ENCODE results near the gene NTHL1. TPM values are rescaled to one million over a fixed set of nuclear protein-coding genes. Genes with fewer than 3 reads are reported as not detected.

NTHL1 gene
- total RNA-seq, 4 donors from 2014 or later = 6.5 to 21.7 (median 12.0) TPM

DNA sequence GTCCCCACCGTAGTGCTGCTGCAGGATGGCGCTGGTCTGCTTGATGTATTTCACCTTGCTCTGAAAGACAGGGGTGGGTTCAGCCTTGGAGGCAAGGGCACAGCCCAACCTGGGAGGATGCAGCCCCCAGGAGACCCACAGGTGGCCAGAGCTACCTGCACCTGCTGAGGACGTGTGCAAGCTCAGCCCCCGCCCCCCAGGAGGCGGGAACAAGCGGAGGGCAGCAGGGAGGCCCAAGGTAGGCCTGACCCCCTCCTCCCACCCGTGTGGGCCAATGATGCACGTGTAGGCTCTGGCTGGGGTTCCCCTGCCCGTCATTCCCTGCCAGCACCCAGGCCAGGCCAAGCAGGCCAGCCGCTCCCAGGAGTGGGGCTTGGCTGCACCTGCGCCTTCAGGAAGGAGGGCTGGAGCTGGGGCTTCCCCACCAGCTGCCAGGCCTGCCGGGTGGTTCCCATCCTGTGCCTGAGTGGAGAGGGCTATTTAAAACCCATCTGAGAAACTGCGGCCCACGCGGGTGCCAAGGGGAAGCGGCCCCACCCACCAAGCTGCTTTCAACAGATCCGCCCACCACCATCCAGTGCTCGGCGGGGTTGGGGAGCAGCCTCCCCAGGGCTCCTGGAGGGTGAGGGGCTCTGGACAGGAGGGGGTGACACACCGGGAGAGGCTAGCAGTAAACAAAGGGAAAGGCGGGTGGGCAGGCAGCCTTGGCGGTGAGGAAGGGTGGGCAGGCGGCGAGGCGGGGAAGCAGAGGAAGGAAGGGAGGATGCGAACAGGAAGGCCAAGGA, 3.8 kb downstream of the NTHL1 start:
- TF ChIP-seq, protein P1, sequence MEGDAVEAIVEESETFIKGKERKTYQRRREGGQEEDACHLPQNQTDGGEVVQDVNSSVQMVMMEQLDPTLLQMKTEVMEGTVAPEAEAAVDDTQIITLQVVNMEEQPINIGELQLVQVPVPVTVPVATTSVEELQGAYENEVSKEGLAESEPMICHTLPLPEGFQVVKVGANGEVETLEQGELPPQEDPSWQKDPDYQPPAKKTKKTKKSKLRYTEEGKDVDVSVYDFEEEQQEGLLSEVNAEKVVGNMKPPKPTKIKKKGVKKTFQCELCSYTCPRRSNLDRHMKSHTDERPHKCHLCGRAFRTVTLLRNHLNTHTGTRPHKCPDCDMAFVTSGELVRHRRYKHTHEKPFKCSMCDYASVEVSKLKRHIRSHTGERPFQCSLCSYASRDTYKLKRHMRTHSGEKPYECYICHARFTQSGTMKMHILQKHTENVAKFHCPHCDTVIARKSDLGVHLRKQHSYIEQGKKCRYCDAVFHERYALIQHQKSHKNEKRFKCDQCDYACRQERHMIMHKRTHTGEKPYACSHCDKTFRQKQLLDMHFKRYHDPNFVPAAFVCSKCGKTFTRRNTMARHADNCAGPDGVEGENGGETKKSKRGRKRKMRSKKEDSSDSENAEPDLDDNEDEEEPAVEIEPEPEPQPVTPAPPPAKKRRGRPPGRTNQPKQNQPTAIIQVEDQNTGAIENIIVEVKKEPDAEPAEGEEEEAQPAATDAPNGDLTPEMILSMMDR (IDR thresholded peaks at IDR 0.05; ENCODE audit: low read depth) = no peak

DNA sequence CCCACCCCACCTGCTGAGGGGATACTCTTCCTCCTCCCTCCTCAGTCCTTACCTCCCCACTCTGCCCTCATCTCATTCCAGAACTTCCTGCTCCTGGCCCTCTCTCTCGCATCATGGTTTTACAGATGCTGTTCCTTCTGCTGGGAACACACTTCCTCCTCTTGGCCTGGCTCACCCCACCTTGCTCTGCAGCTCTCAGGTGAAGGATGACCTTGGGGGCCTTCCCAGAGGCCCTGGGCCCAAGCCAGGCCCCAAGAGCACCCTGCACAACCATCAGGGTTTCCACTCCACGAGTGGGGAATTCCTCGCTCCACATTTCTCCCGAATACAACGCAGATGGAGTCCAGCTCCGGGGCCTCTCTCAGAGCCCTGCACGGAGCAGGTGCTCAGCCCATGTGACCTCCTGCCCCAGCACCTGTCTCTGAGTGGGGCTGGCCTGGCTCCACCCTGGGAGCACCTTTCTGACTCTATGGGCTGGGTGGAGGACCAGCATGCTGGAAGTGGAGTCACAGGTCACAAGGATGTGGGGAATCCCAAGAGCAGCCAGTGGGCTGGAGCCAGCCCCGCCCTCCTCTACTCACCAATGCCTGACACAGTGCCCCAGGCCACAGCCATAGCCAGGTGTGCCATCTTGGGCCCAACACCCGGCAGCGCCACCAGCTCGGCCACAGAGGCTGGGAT, 4.5 kb downstream of the NTHL1 start:
- TF ChIP-seq, protein P1 (IDR thresholded peaks at IDR 0.05; ENCODE audit: low read depth) = no peak

DNA sequence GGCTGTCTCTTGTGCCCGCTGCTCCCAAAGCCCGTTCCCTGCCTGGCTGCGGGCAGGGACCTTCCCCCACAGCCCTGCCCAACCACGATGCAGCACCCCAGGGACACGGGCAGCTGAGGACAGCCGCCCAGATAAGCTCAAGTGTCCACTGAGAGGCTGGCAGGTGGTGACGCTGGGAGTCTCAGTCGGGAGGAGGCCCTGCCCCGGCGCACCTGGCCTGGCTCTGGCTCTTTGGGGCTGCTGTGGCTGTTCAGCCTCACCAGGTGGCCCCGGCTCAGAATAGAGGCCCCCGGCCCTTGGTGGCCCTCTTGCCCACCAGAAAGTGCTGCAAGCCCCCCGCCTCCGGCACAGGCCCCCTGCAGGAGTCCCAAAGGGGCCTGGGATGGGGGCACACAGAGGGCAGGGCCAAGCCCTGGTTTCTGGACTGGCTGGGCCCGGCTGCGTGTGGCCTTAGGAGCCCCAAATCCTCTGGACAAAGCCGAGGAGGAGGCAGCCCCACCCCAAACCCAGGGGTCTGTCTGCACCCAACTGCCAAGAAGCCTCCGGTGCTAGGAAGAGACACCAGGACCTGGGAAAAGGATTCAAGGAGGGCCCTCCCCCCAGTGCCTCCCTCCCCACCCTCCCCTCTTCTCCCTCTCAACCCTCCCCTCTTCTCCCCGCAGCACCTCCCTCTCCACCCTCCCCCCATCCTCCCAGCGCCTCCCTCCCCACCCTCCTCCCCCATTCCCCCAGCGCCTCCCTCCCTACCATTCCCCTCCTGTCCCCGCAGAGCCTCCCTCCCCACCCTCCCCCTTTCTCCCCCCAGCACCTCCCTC, 5.3 kb downstream of the NTHL1 start:
- TF ChIP-seq, protein P1 (IDR thresholded peaks at IDR 0.05; ENCODE audit: low read depth) = no peak

DNA sequence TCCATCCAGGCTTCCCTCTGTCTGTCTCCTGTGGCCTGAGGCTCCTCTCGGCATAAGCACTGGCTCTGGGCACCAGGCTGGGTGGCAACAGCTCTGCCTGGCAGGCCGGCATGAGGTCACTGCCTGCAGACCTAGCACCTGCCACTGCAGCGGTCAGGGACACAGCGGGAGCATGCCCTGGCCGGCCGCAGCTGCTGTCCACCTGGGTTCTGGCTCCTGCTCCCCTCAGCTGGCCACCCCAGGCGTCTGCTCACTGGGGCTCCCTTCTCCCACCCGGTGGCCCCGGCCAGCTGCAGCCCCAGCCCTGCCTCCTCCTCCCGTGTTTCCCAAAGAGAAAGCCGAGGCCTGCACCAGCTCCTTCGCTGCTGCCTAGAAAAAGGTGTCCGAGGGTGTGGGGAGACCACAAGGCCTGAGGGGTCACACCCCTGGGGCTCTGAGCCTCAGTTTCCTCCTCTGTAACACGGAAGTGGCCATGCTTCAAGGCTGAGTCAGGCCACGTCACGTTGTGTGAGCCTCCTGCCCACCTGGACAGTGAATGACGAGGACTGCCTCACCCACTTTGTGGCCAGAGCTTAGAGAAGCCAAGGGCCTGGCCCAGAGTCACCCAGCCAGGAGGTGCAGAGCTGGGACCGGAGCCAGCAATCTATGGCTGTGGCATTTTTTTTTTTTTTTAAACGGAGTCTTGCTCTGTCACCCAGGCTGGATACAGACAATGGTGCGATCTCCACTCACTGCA, 6.7 kb downstream of the NTHL1 start:
- TF ChIP-seq, protein P1 (IDR thresholded peaks at IDR 0.05; ENCODE audit: low read depth) = no peak

DNA sequence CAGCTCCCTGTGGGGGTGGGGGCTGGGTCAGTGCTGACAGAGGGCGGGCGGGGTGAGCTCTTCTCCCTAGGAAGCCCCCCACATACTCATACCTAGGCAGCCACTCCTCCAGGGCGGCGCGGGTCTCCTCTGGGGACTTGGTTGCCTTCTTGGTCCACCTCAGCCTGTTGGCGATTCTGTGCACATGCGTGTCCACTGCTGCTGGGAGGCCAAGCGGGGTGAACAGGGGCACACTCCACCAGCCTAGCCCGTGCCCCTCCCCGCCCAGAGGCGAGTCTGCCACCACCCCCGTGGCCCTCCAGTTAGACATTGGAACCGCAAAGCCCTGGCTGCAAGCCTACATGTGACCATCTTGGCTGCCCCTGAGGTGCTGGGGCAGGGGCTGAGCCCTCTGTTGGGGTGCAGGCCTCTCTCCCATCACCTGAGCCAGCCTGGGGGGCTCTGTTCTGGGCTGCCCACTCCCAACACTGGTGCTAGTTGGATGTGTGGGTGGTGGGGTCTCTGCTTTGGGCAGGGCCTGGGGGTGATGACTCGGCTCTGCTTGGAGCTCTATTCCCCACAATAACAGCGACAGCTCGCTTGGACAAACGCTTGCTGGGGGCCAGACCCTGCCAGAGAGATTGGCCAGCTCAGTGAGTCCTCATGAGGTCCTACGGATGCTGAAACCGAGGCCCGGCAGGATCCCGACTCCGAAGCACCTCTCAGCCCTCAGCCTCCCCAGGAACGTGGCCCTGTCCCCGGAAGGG, 7.4 kb downstream of the NTHL1 start:
- TF ChIP-seq, protein P1 (IDR thresholded peaks at IDR 0.05; ENCODE audit: low read depth) = no peak

DNA sequence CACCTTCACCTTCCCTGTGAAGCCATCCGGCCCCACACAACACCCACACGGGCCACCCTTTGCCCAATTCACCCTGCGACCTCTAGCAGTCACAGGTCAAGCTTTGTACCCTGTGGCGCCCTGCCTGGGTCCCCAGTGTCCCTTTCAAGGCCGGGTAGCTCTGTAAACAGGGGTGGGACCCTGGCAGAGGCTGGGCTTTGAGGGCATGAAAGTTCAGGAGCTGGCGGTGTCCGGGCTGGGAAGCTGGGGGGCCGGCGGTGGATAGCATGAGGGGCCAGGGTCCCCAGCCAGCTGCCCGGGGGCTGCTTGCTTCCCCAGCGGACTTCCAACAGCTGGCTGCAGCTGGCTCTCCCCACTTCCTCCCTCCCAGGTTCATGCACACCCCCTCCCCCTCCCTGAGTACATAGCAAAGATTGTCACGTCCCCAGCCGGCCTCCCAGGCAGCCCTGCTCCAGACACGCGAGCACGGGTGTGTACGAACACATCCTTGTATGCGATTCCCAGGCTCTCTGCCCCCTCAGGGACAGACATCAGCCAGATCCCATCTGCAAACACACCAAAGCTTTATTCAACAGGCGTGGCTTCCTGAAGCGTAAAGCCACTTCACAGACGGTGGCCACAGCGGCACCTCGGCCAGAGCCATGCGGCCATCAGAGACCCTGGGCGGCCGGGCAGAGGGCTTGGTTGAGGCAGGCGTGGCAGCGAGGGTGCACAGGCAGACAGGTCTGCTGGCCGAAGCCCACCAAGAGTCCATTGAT, 8.2 kb downstream of the NTHL1 start:
- TF ChIP-seq, protein P1 (IDR thresholded peaks at IDR 0.05; ENCODE audit: low read depth) = no peak

Measured in subcutaneous adipose tissue (tissue), 4 donors.